ENCODE results near the gene ADO. TPM values are rescaled to one million over a fixed set of nuclear protein-coding genes. Genes with fewer than 3 reads are reported as not detected.

ADO gene
- total and polyA plus RNA-seq, 2 donors (not counting 1 experiment from before 2014, with no cell fraction given), result 13.2 to 20.6 TPM

GRCh38 chr10:62816331-62817120, 12.0 kb downstream of the ADO start, which contains the start of gene EGR2:
TSS of gene EGR2 (minus strand) at chr10:62816366. CDS start at chr10:62816029, 337 bp downstream.
- Histone ChIP-seq H3K9me3 (ENCODE audit: control insufficient read depth, insufficient read depth, low read depth, low read length) (no peaks in the 10 kb centered on the region), H3K27ac (ENCODE audit: insufficient read depth, low read length) (peak within 1 kb of the TSS; percentile 40), H4K20me1 (ENCODE audit: control insufficient read depth, extremely low read depth, insufficient read depth, low read length) (no peaks in the 10 kb centered on the region), H3K9ac (ENCODE audit: insufficient read depth, low read length) (peak within 1 kb of the TSS; percentile 70), H3K27me3 (ENCODE audit: control insufficient read depth, insufficient read depth, low read length) (peaks cover 35% of the 10 kb centered on the region), H3K36me3 (ENCODE audit: control insufficient read depth, insufficient read depth, low read length) (no peaks in the 10 kb centered on the region), H3K4me2 (ENCODE audit: extremely low read depth, insufficient read depth, low read length) (peak within 1 kb of the TSS; percentile 99), H2AFZ (ENCODE audit: low read length) (peak within 1 kb of the TSS; percentile 81), H3K4me3 (replicated peaks in 1 of 4; ENCODE audit: control extremely low read depth in 1 of 4, insufficient read depth in 1 of 4, low read depth in 3 of 4, low read length in 4 of 4) (peak within 1 kb of the TSS; percentile 63 to 83 (median 74)), H3K4me1 (ENCODE audit: control insufficient read depth, extremely low read depth, insufficient read depth, low read length) (peaks cover 12% of the 10 kb centered on the region), H3K79me2 (ENCODE audit: control insufficient read depth, insufficient read depth, low read length) (no peaks in the 10 kb centered on the region)
- DNase-seq (ENCODE audit: low read depth in 2 of 2), result peak; percentile 95 to 98
- TF ChIP-seq EZH2 (IDR thresholded peaks at IDR 0.05; ENCODE audit: low read length, missing control alignments) (no peak), CTCF (conservative IDR thresholded peaks at IDR 0.05 in 1 of 2, IDR thresholded peaks at IDR 0.05 in 1 of 2; ENCODE audit: low read depth in 1 of 2, low read length in 2 of 2) (no peak)

- no peak overlapping the region for H3K27ac ChIP-seq (ENCODE audit: insufficient read depth, low read length)
- H2AFZ ChIP-seq (ENCODE audit: low read length), result peak overlapping the region; percentile 81
- H3K9ac ChIP-seq (ENCODE audit: insufficient read depth, low read length), result peak overlapping the region; percentile 33
- H3K9me3 ChIP-seq (ENCODE audit: control insufficient read depth, insufficient read depth, low read depth, low read length), result no peaks in the 10 kb centered on the region
- TF ChIP-seq EZH2 (IDR thresholded peaks at IDR 0.05; ENCODE audit: low read length, missing control alignments) (no peak), CTCF (conservative IDR thresholded peaks at IDR 0.05 in 1 of 2, IDR thresholded peaks at IDR 0.05 in 1 of 2; ENCODE audit: low read depth in 1 of 2, low read length in 2 of 2) (no peak)
- H3K79me2 ChIP-seq (ENCODE audit: control insufficient read depth, insufficient read depth, low read length), result no peaks in the 10 kb centered on the region
- H3K4me3 ChIP-seq (replicated peaks in 1 of 4; ENCODE audit: control extremely low read depth in 1 of 4, insufficient read depth in 1 of 4, low read depth in 3 of 4, low read length in 4 of 4), result peak overlapping the region; percentile 63 to 83 (median 74)
- H3K4me2 ChIP-seq (ENCODE audit: extremely low read depth, insufficient read depth, low read length), result peak overlapping the region; percentile 99
- peak in 1 of 2 donors; percentile 58 for DNase-seq (ENCODE audit: low read depth in 2 of 2)
- H3K27me3 ChIP-seq (ENCODE audit: control insufficient read depth, insufficient read depth, low read length), result peaks cover 35% of the 10 kb centered on the region
- peaks cover 12% of the 10 kb centered on the region for H3K4me1 ChIP-seq (ENCODE audit: control insufficient read depth, extremely low read depth, insufficient read depth, low read length)
- H4K20me1 ChIP-seq (ENCODE audit: control insufficient read depth, extremely low read depth, insufficient read depth, low read length), result no peaks in the 10 kb centered on the region
- no peaks in the 10 kb centered on the region for H3K36me3 ChIP-seq (ENCODE audit: control insufficient read depth, insufficient read depth, low read length)
Observed at GRCh38 chr10:62817121-62817765, 12.7 kb downstream of the ADO start.

- Histone ChIP-seq H3K9me3 (ENCODE audit: control insufficient read depth, insufficient read depth, low read depth, low read length) (no peaks in the 10 kb centered on the region), H3K36me3 (ENCODE audit: control insufficient read depth, insufficient read depth, low read length) (no peaks in the 10 kb centered on the region), H3K4me1 (ENCODE audit: control insufficient read depth, extremely low read depth, insufficient read depth, low read length) (peaks cover 12% of the 10 kb centered on the region), H3K9ac (ENCODE audit: insufficient read depth, low read length) (peak overlapping the region; percentile 33), H3K4me2 (ENCODE audit: extremely low read depth, insufficient read depth, low read length) (peak overlapping the region; percentile 99), H3K79me2 (ENCODE audit: control insufficient read depth, insufficient read depth, low read length) (no peaks in the 10 kb centered on the region), H2AFZ (ENCODE audit: low read length) (peak overlapping the region; percentile 36), H3K4me3 (replicated peaks in 1 of 4; ENCODE audit: control extremely low read depth in 1 of 4, insufficient read depth in 1 of 4, low read depth in 3 of 4, low read length in 4 of 4) (peak overlapping the region; percentile 63 to 83 (median 74)), H3K27me3 (ENCODE audit: control insufficient read depth, insufficient read depth, low read length) (peaks cover 35% of the 10 kb centered on the region), H4K20me1 (ENCODE audit: control insufficient read depth, extremely low read depth, insufficient read depth, low read length) (no peaks in the 10 kb centered on the region), H3K27ac (ENCODE audit: insufficient read depth, low read length) (no peak overlapping the region)
- peak; percentile 62 to 69 for TF ChIP-seq CTCF (conservative IDR thresholded peaks at IDR 0.05 in 1 of 2, IDR thresholded peaks at IDR 0.05 in 1 of 2; ENCODE audit: low read depth in 1 of 2, low read length in 2 of 2)
- TF ChIP-seq EZH2 (IDR thresholded peaks at IDR 0.05; ENCODE audit: low read length, missing control alignments), result no peak
- DNase-seq (ENCODE audit: low read depth in 2 of 2), result peak; percentile 67 to 79
Observed at GRCh38 chr10:62817766-62818425, 13.4 kb downstream of the ADO start.
